Spleen (tissue), 11 donors: ENCODE results near the gene RNASEH1. TPM values are rescaled to one million over a fixed set of nuclear protein-coding genes. Genes with fewer than 3 reads are reported as not detected.

Experiments
- DNase-seq: peaks from one replicate; pipeline ENCODE4 v3.0.0-alpha.2; 2020
- H3K27ac ChIP-seq, 8 donors: fragments of 200-600 bp; sonication (generic) in 7 of 8; 1 replicate in 4 of 8; 2 replicates in 4 of 8; pipeline versions ENCODE4 v1.5.0 to v1.8.0; 2016 to 2021; ENCODE audit warnings: inconsistent platforms in 4 of 8, mild to moderate bottlenecking in 4 of 8, moderate library complexity in 1 of 8
- H3K27me3 ChIP-seq, 7 donors: fragments of 200-600 bp; sonication (generic) in 6 of 7; replicated peaks in 1 of 7; 1 replicate in 4 of 7; 2 replicates in 3 of 7; pipeline versions ENCODE4 v1.5.0 to v1.8.0; 2016 to 2021; ENCODE audit warnings: inconsistent platforms in 3 of 7, mild to moderate bottlenecking in 1 of 7
- H3K36me3 ChIP-seq, 6 donors: fragments of 200-600 bp; sonication (generic) in 5 of 6; 1 replicate in 4 of 6; 2 replicates in 2 of 6; pipeline versions ENCODE4 v1.5.0 to v1.8.0; 2016 to 2021; ENCODE audit warnings: inconsistent platforms in 2 of 6
- H3K4me1 ChIP-seq, 6 donors: fragments of 200-600 bp; sonication (generic) in 5 of 6; 1 replicate in 3 of 6; 2 replicates in 3 of 6; pipeline versions ENCODE4 v1.5.0 to v1.8.0; 2016 to 2021; ENCODE audit warnings: inconsistent platforms in 3 of 6
- H3K4me3 ChIP-seq, 8 donors: fragments of 200-600 bp; sonication (generic) in 7 of 8; 1 replicate in 4 of 8; 2 replicates in 4 of 8; pipeline versions ENCODE4 v1.5.0 to v1.8.0; 2016 to 2021; ENCODE audit warnings: inconsistent platforms in 4 of 8, mild to moderate bottlenecking in 4 of 8, moderate library complexity in 2 of 8
- H3K9me3 ChIP-seq, 8 donors: fragments of 200-600 bp; sonication (generic) in 7 of 8; 1 replicate in 4 of 8; 2 replicates in 4 of 8; pipeline versions ENCODE4 v1.5.0 to v1.8.0; 2016 to 2021; ENCODE audit warnings: inconsistent platforms in 4 of 8
- POLR2A ChIP-seq, 3 donors: fragments of 450-650 bp; IDR thresholded peaks; one replicate each; pipeline ENCODE4 v1.5.1; 2017; ENCODE audit warnings: antibody characterized with exemption in 3 of 3, mild to moderate bottlenecking in 1 of 3
- POLR2AphosphoS5 ChIP-seq, 3 donors: sonication (generic); formaldehyde crosslinking; IDR thresholded peaks; one replicate each; pipeline ENCODE4 v1.5.1; 2017; ENCODE audit warnings: antibody characterized with exemption in 3 of 3
- WGBS, 5 donors: extraction: QIAGEN DNeasy Blood & Tissue Kit in 3 of 5; methylation state at CpG; one replicate each; pipeline versions ENCODE4 v1.1.5 to v1.1.7; 2013 to 2018; 5-methylcytosine and 5-hydroxymethylcytosine counted together
- intact Hi-C: fragments of 100-400 bp; cut with DNase I; formaldehyde crosslinking; loops from one replicate; pipeline ENCODE4 v1.15.0; 2023; ENCODE audit warnings: low total_unique reads
- polyA plus RNA-seq, 3 donors: library from polyadenylated mRNA; stranded (reverse); fragments of 200-250 nt; gene quantifications; one replicate each; pipeline ENCODE4 v1.2.1, GENCODE V29; 2013
- total RNA-seq, 7 donors: library from RNA; depleted of rRNA in 3 of 7; stranded (reverse); fragments of >200 nt in 3 of 7; fragmentation: NEBNext Ultra II Directional in 4 of 7; extraction: Animal tissue kit (Norgen Biotek cat#: 25700) in 4 of 7; gene quantifications; one replicate each; pipeline versions ENCODE4 v1.1.0 to v1.2.1, GENCODE V29; 2016 to 2021
- TF ChIP-seq, protein P1 (sequence below), 11 experiments: fragments of 200-600 bp in 7 of 11; fragments of 450-650 bp in 4 of 11; sonication (generic) in 4 of 11; IDR thresholded peaks in 8 of 11; conservative IDR thresholded peaks in 3 of 11; 1 replicate in 7 of 11; 2 replicates in 4 of 11; pipeline versions ENCODE4 v1.4.0 to v1.8.0; 2016 to 2021; ENCODE audit warnings: antibody characterized with exemption in 11 of 11, inconsistent platforms in 4 of 11, mild to moderate bottlenecking in 1 of 11
- donor health status: healthy with polysubstance abuse.
- donor health status: DM: no; HTN: no; CAD: no; lungs with moderate emphysema.
- donor health status: DM: no; HTN: no; CAD: no.
- donor health status: Bipolar disorder and iron deficiency.
- donor health status: healthy.
- donor health status: DM: no; HTN: no; CAD: no.
- donor health status: DM: yes; HTN: yes; CAD: no.

The RNASEH1 gene
- total and polyA plus RNA-seq, 10 donors, result 4.3 to 24.7 (median 18.2) TPM

DNA sequence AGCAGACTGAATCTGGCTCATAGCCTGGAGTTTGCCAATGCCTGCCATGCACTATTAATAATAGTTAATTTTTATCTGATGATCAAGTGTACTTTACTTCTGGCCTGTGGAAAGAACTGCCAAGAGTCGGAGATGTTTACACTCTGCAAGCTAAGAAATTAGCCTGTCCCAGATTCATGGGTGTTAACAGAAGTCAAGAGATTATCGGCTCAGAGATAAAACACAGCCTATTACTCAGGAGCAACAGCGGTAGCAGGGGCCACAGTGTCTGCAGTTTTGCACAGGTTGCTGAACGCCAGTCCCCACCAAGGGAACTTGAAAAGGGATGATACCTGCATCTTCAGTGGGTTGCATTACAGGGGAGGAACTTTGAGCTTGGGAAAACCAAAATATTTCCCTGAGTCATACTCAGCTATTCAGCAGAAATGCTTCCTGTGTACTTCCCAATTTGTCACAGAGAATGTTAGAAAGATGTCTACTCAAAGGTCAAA lies 34.5 kb downstream of the RNASEH1 start:
- WGBS, 5 donors, result 68 to 81% (median 76%) methylated on average over 4 of the region's 4 CpGs
- peak overlapping the region in 3 of 8 donors; percentile 10 to 58 (median 35) for H3K27ac ChIP-seq
- peaks cover 7 to 46% (median 25%) of the 10 kb centered on the region in 6 donors for H3K4me1 ChIP-seq
- intact Hi-C loops, result no loop called here
- DNase-seq, result no peak
- H3K27me3 ChIP-seq, result no peaks in the 10 kb centered on the region
- H3K4me3 ChIP-seq, result no peak overlapping the region
- TF ChIP-seq POLR2A (IDR thresholded peaks at IDR 0.05) (no peak), POLR2AphosphoS5 (IDR thresholded peaks at IDR 0.05) (no peak)
- TF ChIP-seq, protein P1, sequence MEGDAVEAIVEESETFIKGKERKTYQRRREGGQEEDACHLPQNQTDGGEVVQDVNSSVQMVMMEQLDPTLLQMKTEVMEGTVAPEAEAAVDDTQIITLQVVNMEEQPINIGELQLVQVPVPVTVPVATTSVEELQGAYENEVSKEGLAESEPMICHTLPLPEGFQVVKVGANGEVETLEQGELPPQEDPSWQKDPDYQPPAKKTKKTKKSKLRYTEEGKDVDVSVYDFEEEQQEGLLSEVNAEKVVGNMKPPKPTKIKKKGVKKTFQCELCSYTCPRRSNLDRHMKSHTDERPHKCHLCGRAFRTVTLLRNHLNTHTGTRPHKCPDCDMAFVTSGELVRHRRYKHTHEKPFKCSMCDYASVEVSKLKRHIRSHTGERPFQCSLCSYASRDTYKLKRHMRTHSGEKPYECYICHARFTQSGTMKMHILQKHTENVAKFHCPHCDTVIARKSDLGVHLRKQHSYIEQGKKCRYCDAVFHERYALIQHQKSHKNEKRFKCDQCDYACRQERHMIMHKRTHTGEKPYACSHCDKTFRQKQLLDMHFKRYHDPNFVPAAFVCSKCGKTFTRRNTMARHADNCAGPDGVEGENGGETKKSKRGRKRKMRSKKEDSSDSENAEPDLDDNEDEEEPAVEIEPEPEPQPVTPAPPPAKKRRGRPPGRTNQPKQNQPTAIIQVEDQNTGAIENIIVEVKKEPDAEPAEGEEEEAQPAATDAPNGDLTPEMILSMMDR (IDR thresholded peaks at IDR 0.05 in 8 of 11, conservative IDR thresholded peaks at IDR 0.05 in 3 of 11), result no peak
- H3K36me3 ChIP-seq, result no peaks in the 10 kb centered on the region
- H3K9me3 ChIP-seq, result no peaks in the 10 kb centered on the region

DNA sequence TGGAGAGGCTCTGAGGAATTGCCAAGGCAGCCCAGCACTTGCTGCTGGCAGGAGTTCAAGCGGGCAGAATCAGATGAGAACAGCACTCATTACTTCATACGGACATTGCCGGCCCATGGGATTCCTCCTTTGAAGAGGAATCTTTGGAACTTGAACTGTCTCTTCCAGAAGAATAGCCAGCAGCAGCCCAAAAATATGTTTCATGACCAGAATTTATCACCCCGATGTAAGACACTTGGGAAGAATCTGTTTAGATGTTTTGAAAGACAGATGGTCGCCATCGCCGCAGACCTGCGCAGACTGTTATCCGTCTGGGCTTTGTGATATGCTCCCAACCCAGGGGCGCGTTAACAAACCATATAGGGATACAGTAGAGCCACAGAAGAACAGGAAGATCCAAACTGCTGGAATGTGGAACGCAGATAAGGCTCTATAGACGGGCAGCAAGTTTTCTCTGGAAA lies 35.1 kb downstream of the RNASEH1 start:
- no peak for TF ChIP-seq POLR2AphosphoS5 (IDR thresholded peaks at IDR 0.05)
- TF ChIP-seq POLR2A (IDR thresholded peaks at IDR 0.05), result no peak
- TF ChIP-seq, protein P1 (IDR thresholded peaks at IDR 0.05 in 8 of 11, conservative IDR thresholded peaks at IDR 0.05 in 3 of 11), result no peak
- WGBS, 5 donors, result 72 to 90% (median 88%) methylated on average over 13 of the region's 13 CpGs
- DNase-seq, result no peak
- Histone ChIP-seq H3K36me3 (no peaks in the 10 kb centered on the region), H3K9me3 (no peaks in the 10 kb centered on the region), H3K27me3 (no peaks in the 10 kb centered on the region), H3K4me1 (peaks cover 9 to 50% (median 29%) of the 10 kb centered on the region in 6 donors), H3K4me3 (no peak overlapping the region), H3K27ac (peak overlapping the region in 3 of 8 donors; percentile 10 to 58 (median 35))
- intact Hi-C loops, result no loop called here

DNA sequence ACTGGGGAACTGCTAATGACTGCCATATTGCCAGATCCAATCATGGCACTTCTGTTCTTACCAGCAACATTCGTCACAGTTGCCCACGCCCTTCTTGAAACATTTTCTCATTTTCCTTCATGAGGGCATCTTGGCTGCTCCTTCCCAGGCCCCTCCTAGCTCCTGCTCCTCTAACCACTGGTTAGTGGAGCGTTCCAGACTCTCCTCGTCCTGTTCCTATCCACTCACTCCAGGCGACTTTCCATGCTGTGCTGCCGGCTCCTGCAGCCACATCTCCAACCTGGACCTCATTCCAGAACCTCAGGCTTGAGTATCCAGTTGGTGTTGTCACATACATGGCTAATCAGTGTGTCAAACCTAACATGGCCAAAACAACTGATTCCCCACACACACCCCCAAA lies 37.5 kb downstream of the RNASEH1 start:
- H3K27me3 ChIP-seq, result no peaks in the 10 kb centered on the region
- TF ChIP-seq POLR2A (IDR thresholded peaks at IDR 0.05) (no peak), POLR2AphosphoS5 (IDR thresholded peaks at IDR 0.05) (no peak)
- TF ChIP-seq, protein P1 (IDR thresholded peaks at IDR 0.05 in 8 of 11, conservative IDR thresholded peaks at IDR 0.05 in 3 of 11), result no peak
- 93 to 95% (median 94%) methylated on average over 6 of the region's 6 CpGs for WGBS, 5 donors
- H3K36me3 ChIP-seq, result peaks cover 0 to 13% (median 0%) of the 10 kb centered on the region in 6 donors
- intact Hi-C loops, result no loop called here
- peak overlapping the region in 5 of 8 donors; percentile 73 to 96 (median 78) for H3K4me3 ChIP-seq
- no peak for DNase-seq
- peaks cover 0 to 5% (median 0%) of the 10 kb centered on the region in 8 donors for H3K9me3 ChIP-seq
- H3K4me1 ChIP-seq, result peaks cover 15 to 60% (median 37%) of the 10 kb centered on the region in 6 donors
- H3K27ac ChIP-seq, result peak overlapping the region in 4 of 8 donors; percentile 95 to 100 (median 98)
